Central memory CD8-positive, alpha-beta T cell (primary cell): Measurements from ENCODE around the gene CDK16.

Experiments used
- ATAC-seq: fragments of 150-1000 bp; cut with Tn5 transposase; replicated peaks from 2 replicates; pipeline ENCODE4 v1.10.0; 2022; ENCODE audit warnings: mild to moderate bottlenecking, moderate FRiP score, moderate number of reproducible peaks; ENCODE audit not compliant: poor library complexity, severe bottlenecking; ENCODE audit errors: extremely low read depth
- DNase-seq, 2 donors: peaks; one replicate each; pipeline ENCODE4 v3.0.0; 2021; ENCODE audit warnings: low spot score in 2 of 2
- H3K27ac Mint-ChIP-seq: one replicate; pipeline ENCODE4 v1.8.0; 2022; ENCODE audit warnings: low read depth, mild to moderate bottlenecking, moderate library complexity, mixed read lengths
- H3K27me3 Mint-ChIP-seq: one replicate; pipeline ENCODE4 v1.8.0; 2022; ENCODE audit warnings: mixed read lengths
- H3K36me3 Mint-ChIP-seq: one replicate; pipeline ENCODE4 v1.8.0; 2022; ENCODE audit warnings: mild to moderate bottlenecking, moderate library complexity, mixed read lengths; ENCODE audit not compliant: insufficient read depth
- H3K4me1 Mint-ChIP-seq: one replicate; pipeline ENCODE4 v1.8.0; 2022; ENCODE audit warnings: mixed read lengths
- H3K4me3 Mint-ChIP-seq: one replicate; pipeline ENCODE4 v1.8.0; 2022; ENCODE audit warnings: mild to moderate bottlenecking, moderate library complexity, mixed read lengths
- H3K9me3 Mint-ChIP-seq: one replicate; pipeline ENCODE4 v1.8.0; 2022; ENCODE audit warnings: mixed read lengths

Gene CDK16

DNA sequence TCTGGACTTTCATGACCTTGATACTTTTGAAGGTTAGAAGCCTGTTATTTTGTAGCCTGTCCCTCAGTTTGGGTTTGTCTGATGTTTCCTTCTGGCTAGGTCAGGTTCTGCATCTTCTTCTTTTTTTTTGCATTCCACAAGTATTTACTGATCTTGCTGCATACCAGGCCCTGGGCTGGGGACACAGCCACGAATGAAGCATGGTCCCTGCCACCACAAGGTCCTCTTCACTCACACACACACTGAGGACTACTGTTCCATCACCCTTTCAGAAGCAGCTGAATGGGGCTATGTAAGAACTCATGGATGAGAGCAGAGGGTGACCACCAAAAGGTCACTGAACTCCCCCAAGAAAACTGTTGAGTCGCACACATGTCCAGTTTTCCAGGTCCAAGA, 53.5 kb downstream of the CDK16 start:
- H3K27ac Mint-ChIP-seq = no peak overlapping the region
- no peaks in the 10 kb centered on the region for H3K4me1 Mint-ChIP-seq
- DNase-seq (no peak), ATAC-seq (no peak)
- H3K27me3 Mint-ChIP-seq = no peaks in the 10 kb centered on the region
- no peaks in the 10 kb centered on the region for H3K9me3 Mint-ChIP-seq
- H3K36me3 Mint-ChIP-seq = no peaks in the 10 kb centered on the region
- no peak overlapping the region for H3K4me3 Mint-ChIP-seq

DNA sequence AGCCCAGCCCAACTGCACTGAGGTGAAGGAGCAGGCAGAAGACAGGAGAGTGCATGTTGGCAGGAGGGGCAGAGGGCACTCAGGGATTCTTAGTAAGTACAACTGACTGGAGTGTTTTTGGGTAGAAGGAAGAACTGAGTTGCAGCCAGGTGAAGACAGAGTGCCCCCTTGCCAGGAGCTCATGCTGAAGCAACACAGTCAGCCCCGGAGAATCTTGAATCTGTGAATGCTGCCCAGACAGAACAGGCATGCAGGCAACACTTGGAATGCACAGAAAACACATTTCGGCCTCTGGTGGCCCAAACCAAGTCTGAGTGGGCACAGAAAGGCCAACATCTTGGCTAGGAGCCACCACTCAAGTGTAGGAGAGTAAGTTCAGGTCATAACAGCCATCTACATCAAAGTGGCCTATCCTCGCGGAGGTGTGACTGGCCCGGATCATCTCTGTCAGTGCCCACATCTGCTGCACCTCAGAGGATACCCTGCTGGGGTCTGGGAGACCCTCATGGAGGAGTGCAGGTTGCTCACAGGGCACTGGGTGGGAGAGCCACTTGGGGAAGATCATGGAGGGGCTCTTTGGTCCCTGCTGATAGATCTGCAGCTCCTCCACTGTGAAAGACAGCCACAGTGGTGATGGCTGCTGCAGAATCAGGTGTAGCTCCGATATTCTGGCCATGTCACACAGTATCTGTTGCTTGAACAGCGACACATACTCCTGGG, 54.7 kb downstream of the CDK16 start:
- DNase-seq (no peak), ATAC-seq (no peak)
- Mint-ChIP-seq H3K27ac (no peak overlapping the region), H3K4me1 (no peaks in the 10 kb centered on the region), H3K27me3 (no peaks in the 10 kb centered on the region), H3K9me3 (no peaks in the 10 kb centered on the region), H3K36me3 (no peaks in the 10 kb centered on the region), H3K4me3 (no peak overlapping the region)

DNA sequence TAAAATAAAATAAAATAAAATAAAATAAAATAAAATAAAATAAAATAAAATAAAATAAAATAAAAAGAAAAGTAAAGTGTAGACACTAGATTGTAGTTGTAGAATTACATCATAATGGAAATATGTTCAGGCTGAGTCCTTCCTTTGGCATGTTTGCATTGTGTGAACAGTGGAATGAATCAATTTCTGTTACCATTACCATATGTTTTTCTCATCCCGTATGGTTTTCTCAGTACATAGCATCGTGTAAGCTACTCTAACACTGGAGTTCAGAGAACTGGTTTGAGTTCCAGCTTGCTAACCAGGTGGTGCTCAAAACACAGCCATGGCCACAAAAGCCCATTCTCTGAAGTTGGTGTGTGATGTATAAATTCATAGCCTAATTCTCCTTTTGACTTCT, 60.2 kb downstream of the CDK16 start:
- ATAC-seq = no peak
- H3K9me3 Mint-ChIP-seq = no peaks in the 10 kb centered on the region
- H3K4me3 Mint-ChIP-seq = no peak overlapping the region
- no peaks in the 10 kb centered on the region for H3K4me1 Mint-ChIP-seq
- H3K27ac Mint-ChIP-seq = no peak overlapping the region
- H3K36me3 Mint-ChIP-seq = no peaks in the 10 kb centered on the region
- no peaks in the 10 kb centered on the region for H3K27me3 Mint-ChIP-seq
- no peak for DNase-seq
